Sigmoid colon (tissue), 3 donors: ENCODE measurements around the gene PLCG1.

Source experiments
- CTCF ChIP-seq, 4 experiments: fragments of 450-650 bp in 3 of 4; fragments of 200-600 bp in 1 of 4; IDR thresholded peaks; one replicate each; pipeline ENCODE4 v1.5.1; 2016 to 2019; ENCODE audit warnings: antibody characterized with exemption in 4 of 4, mild to moderate bottlenecking in 3 of 4, moderate library complexity in 2 of 4
- POLR2A ChIP-seq, 2 donors: fragments of 450-650 bp; IDR thresholded peaks; one replicate each; pipeline ENCODE4 v1.6.1; 2016; ENCODE audit warnings: antibody characterized with exemption in 2 of 2, mild to moderate bottlenecking in 2 of 2, moderate library complexity in 2 of 2

GRCh38 chr20:41110930-41111577 is 26.3 kb upstream of the PLCG1 start:
- TF ChIP-seq POLR2A (IDR thresholded peaks at IDR 0.05) (no peak), CTCF (IDR thresholded peaks at IDR 0.05) (no peak)
